8988T (cell line): ENCODE results near the gene MORC3.
"Not testable (repeated sequence)": the region's sequence is repeated elsewhere in the genome, so short reads cannot be mapped to it uniquely, and the experiment has no call there.

ENCODE experiments used
- DNase-seq: peaks from one replicate; pipeline ENCODE4 v3.0.0; 2011

The MORC3 gene

DNA sequence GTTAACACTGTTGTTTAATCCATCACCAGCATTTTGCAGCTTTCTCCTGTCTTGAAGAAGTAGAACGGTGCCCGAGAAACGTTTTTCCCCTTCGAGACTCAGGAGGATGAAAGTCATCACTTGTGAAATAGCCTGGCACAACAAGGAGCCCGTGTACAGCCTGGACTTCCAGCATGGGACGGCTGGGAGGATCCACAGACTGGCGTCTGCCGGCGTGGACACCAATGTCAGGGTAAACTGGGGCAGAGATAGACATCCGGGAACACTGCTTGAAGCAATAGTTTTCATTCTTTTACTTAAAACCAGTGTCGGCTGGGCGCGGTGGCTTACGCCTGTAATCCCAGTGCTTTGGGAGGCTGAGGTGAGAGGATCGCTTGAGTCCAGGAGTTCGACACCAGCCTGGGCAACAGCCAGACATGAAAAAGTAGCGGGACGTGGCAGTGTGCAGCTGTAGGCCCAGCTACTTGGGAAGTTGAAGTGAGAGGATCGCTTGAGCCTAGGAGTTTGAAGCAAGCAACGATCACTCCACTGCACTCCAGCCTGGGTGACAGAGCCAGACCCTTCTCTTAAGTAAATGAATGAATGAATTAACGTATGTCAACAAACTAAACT is 66.1 kb downstream of the MORC3 start:
- DNase-seq = no peak

DNA sequence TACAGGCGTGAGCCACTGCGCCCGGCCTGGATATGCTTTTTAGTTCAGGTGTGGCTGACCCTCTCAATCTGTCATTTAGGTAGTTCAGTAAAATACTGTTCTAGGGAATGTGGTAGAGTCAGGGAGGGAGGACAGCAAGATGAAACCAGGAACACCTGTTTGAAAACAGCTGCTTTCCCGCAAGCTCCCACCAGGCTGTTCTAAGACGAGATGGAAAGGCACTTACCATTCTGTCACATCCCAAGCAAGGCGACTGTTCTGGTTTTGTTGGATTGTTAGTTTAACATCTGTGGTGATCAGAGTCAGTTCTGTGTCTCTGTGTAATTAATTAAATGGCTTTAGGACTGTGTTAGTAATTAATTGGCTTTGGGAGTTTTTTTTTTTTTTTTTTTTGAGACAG is 68.1 kb downstream of the MORC3 start:
- no peak for DNase-seq

DNA sequence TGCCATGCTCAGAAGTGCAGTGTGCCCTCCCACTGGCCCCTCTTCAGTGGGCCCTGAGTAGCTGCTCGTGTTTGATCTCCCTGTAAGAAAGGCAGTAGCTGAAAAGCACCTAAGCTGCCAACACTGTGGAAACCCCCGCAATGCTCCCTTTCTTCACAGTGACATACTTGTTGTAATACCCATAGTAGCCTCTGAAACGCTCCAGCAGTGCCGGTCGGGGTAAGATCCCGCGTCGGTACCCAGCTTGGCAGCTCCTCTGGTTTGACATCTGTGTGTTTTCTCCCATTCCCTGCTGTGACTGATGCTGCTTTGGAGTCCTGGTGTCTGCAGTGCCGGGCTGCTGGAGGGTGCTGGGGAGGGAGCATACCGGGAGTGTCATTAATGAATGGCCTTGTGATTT is 68.8 kb downstream of the MORC3 start:
- peak; percentile 57 for DNase-seq

GRCh38 chr21:36391649-36392048 is 71.7 kb downstream of the MORC3 start:
- DNase-seq = not testable (repeated sequence)

DNA sequence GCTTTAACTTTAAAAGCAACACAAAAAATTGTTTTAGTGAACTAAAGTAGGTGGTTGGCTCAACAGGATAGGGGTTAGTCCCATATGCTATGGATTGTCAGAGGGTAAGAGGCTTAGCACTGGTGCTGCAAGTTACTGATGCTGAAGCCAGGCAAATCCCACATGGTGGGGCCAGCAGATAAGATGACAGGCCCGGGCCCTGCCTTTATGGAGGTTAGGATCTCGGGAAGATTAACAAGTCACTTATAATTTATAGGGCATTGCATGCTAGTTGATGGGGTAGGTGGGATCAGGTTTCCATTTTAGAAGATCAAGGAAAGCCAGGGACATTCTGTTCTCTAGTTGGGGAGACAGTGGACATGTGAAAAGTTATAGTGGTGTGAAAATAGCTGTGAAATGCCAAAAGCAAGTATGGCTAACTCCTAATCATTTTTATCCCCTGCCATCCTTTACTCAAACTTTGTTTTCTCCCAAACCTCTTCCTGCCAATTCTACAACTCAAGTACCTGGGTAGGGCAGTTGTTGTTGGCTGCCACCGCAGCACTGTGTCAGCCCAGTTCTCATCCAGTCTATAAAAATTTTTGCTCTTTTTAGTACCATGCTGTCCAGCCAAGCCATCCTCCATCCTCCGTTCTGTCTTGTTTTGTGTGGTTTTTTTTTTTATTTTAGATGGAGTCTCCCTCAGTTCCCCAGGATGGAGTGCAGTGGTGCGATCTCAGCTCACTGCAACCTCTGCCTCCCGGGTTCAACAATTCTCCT is 75.5 kb downstream of the MORC3 start:
- no peak for DNase-seq

DNA sequence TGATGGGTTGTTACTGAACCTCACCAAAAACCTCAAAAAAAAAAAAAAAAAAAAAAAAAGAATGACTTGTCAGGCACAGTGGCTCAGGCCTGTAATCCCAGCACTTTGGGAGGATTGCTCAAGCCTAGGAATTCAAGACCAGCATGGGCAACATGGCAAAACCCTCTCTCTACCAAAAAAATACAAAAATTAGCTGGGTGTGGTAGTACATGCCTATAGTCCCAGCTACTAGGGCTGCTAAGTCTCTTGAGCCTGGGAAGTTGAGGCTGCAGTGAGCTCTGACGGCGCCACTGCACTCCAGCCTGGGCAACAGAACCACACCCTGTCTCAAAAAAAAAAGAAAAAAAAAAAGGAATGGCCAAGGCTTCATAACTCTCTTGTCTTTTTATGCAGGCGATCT is 76.3 kb downstream of the MORC3 start:
- DNase-seq = no peak

- no peak for DNase-seq
Observed at GRCh38 chr21:36396971-36397370, 77.0 kb downstream of the MORC3 start.

GRCh38 chr21:36397606-36398005 is 77.6 kb downstream of the MORC3 start:
- no peak for DNase-seq

GRCh38 chr21:36399736-36400135 is 79.7 kb downstream of the MORC3 start:
- DNase-seq = not testable (repeated sequence)

DNA sequence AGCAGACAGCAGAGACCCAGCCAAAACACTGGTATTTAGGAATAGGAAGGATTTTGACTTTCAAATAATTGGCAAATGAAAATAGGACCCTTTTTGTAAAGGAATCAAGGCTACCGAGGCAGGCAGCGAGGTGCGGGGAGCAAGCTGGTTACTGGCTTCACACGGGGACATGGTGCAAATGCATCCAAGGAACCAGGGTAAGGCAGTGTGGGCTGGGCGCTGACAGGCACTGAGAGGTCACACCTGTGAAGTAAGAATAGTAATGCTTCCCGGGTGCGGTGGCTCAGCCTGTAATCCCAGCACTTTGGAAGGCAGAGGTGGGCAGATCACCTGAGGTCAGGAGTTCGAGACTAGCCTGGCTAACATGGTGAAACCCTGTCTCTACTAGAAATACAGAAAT is 80.7 kb downstream of the MORC3 start:
- no peak for DNase-seq

DNA sequence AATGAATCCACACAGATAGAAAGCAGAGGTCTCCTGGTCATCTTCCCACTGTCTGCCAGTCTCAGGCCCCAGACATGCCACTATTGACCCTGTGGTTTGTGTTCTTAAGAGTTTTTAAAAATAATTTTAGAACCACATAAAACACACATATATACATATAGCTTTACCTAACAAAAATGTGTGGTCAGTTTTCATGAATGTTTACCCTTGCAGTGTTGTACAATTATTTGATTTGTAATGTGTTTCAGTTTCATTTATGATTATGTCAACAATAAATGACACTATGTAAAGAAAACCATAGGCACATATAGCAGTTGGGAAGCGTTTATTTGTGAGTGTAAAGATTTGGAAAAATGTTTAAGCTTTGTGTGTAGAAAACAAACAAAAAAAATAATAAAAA is 82.3 kb downstream of the MORC3 start:
- DNase-seq = no peak

DNA sequence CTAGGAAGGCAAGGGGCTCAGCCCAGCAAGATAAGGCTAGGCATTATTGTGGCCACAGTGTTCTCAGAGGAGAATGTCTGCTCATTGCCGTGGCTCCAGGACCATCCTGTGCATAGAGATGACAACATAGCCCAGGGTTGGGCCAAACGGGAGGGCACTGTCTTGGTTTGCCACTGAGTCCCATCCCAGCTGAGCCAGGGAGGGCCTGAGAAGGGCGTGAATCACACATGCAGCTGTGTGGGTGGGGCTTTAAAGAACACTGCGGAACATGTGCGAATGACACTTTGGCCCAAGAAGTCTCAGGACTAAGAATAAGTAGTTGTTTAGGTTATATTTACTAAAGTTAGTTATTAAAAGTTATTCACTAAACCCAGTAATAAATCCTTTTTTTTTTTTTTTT is 83.7 kb downstream of the MORC3 start:
- DNase-seq = no peak

DNA sequence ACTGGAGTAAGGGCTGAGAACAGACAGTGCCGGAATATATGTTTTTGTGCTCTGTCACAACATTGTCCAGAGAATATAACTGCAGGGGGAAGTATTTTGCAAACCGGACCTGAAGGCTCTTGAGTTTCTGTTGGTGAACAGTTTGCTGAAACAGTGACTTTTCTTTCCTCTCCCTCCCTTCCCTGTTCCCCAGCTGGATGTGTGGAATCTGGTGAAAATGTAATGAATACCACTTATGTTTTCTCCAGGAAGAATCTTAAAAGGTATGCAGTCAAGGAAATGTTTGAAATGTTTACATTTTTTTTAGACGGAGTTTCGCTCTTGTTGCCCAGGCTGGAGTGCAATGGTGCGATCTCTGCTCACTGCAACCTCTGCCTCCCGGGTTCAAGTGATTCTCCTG is 88.6 kb downstream of the MORC3 start:
- no peak for DNase-seq

DNA sequence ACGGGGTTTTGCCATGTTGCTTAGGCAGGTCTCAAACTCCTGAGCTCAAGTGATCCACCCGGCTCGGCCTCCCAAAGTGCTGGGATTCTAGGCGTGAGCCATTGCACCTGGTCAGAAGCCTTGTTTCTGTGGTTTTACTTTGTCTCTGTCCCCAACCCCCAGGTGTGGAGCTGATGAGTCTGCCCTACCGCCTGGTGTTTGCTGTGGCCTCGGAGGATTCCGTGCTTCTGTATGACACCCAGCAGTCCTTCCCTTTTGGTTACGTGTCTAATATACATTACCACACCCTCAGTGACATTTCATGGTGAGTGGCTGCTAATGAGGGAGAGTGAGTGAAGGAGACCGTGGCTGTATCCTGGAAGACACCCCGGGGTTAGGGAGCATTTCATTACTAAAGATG is 91.3 kb downstream of the MORC3 start:
- no peak for DNase-seq

DNA sequence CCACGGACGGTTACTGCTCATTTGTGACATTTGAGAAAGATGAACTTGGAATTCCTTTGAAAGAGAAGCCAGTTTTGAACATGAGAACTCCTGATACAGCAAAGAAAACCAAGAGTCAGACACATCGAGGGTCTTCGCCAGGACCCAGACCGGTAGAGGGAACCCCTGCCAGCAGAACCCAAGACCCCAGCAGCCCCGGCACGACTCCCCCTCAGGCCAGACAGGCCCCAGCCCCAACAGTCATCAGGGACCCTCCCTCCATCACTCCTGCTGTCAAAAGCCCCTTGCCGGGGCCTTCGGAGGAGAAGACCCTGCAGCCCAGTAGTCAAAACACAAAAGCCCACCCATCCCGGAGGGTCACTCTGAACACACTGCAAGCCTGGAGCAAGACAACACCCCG is 92.9 kb downstream of the MORC3 start:
- DNase-seq = no peak

DNA sequence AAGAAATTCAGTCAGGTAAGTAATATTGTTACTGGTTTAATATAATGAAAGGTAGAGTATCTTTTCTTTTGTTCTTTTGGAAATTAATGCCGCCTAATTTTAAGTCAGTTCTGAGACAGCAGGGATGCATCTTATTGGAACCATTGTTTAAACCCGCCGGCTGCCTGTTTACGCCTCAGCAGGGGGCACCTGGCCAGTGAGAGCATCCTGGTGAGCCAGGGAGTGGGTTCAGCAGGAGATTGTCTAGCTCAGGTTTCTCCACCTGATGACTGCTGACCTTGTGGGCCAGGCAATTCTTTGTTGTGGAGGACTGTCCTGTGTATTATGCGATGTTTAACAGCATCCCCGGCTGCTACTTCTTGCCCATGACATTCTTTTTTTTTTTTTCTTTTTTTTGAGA is 95.4 kb downstream of the MORC3 start:
- DNase-seq = no peak

DNA sequence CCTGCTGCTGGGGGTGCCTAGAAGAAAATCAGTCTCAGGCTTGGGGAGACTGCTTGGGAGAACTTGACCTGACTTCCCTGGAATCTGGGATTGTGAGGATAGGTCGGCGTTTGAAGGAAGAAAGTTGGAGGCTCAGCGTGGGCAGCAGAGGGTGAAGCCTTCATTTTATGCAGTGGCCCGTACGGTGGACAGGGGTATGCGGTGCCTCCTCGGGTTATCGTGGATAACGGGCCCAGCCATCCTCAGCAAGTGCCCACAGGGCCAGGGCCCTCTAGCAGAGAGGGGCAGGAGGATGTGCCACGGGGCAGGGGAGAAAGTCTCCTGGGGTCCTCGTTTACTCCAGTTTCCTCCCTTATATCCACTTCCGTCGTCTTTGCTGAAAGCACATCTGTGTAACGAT is 99.2 kb downstream of the MORC3 start:
- DNase-seq = no peak

- DNase-seq = peak; percentile 72
Observed at GRCh38 chr21:36419996-36420395, 100.0 kb downstream of the MORC3 start.

- DNase-seq = no peak
Observed at GRCh38 chr21:36420571-36421339, 100.8 kb downstream of the MORC3 start.

- DNase-seq = peak; percentile 44
Observed at GRCh38 chr21:36422279-36423098, 102.5 kb downstream of the MORC3 start.

GRCh38 chr21:36423771-36424433 is 103.9 kb downstream of the MORC3 start:
- DNase-seq = no peak

DNA sequence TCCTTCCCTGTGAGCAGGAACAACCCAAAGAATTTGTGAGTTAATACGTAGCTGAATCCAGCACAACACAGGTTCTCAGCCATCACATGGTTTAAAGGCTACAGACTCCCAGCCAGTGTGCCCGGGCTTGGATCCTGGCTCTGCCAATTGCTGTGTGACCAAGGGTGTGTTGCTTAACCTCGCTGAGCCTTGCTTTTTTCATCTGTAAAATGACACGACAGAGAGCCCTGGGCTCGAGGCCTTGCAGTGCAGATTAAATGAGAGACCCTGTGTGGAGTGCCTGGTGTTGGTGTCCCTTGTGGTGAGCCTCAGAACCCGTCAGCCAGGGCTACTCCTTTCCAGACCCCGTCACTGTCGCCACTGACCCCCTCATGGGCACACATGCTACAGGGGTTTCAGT is 104.6 kb downstream of the MORC3 start:
- DNase-seq = no peak

GRCh38 chr21:36425286-36425685 is 105.3 kb downstream of the MORC3 start:
- no peak for DNase-seq
